Chondrocyte (in vitro differentiated cells): ENCODE measurements around the gene C12orf42. TPM values are rescaled to one million over a fixed set of nuclear protein-coding genes. Genes with fewer than 3 reads are reported as not detected.

ENCODE experiments used
- DNase-seq: peaks from one replicate; pipeline ENCODE4 v3.0.0; 2021; ENCODE audit warnings: mixed read lengths, low spot score
- H3K27ac Mint-ChIP-seq: one replicate; pipeline ENCODE4 v1.8.0; 2021; ENCODE audit warnings: mild to moderate bottlenecking, moderate library complexity, mixed read lengths; ENCODE audit not compliant: unreplicated experiment
- H3K27me3 Mint-ChIP-seq: 2 replicates; pipeline ENCODE4 v1.8.0; 2021; ENCODE audit warnings: low read depth, mixed read lengths
- H3K36me3 Mint-ChIP-seq: 2 replicates; pipeline ENCODE4 v1.8.0; 2021; ENCODE audit warnings: low read depth, mixed read lengths
- H3K4me1 Mint-ChIP-seq: 2 replicates; pipeline ENCODE4 v1.8.0; 2021; ENCODE audit warnings: low read depth, mild to moderate bottlenecking, mixed read lengths
- H3K4me3 Mint-ChIP-seq: one replicate; pipeline ENCODE4 v1.8.0; 2021; ENCODE audit warnings: mild to moderate bottlenecking, moderate library complexity, mixed read lengths; ENCODE audit not compliant: unreplicated experiment
- H3K9me3 Mint-ChIP-seq: 2 replicates; pipeline ENCODE4 v1.8.0; 2021; ENCODE audit warnings: low read depth, mixed read lengths
- total RNA-seq: library from RNA; stranded (reverse); gene quantifications from 3 replicates; pipeline ENCODE4 v1.2.1, GENCODE V29; 2021
- TF ChIP-seq, protein P1 (sequence below): fragments of 200-600 bp; sonication (generic); IDR thresholded peaks from 2 replicates; pipeline ENCODE4 v1.5.0; 2021; ENCODE audit warnings: antibody characterized with exemption, mild to moderate bottlenecking, moderate library complexity

Gene C12orf42
- total RNA-seq, 1 donor from 2014 or later, result not detected

GRCh38 chr12:103456006-103456405 is 39.8 kb downstream of the C12orf42 start:
- H3K4me1 Mint-ChIP-seq, result no peaks in the 10 kb centered on the region
- no peak overlapping the region for H3K27ac Mint-ChIP-seq
- H3K27me3 Mint-ChIP-seq, result peaks cover 2% of the 10 kb centered on the region
- peaks cover 6% of the 10 kb centered on the region for H3K9me3 Mint-ChIP-seq
- TF ChIP-seq, protein P1, sequence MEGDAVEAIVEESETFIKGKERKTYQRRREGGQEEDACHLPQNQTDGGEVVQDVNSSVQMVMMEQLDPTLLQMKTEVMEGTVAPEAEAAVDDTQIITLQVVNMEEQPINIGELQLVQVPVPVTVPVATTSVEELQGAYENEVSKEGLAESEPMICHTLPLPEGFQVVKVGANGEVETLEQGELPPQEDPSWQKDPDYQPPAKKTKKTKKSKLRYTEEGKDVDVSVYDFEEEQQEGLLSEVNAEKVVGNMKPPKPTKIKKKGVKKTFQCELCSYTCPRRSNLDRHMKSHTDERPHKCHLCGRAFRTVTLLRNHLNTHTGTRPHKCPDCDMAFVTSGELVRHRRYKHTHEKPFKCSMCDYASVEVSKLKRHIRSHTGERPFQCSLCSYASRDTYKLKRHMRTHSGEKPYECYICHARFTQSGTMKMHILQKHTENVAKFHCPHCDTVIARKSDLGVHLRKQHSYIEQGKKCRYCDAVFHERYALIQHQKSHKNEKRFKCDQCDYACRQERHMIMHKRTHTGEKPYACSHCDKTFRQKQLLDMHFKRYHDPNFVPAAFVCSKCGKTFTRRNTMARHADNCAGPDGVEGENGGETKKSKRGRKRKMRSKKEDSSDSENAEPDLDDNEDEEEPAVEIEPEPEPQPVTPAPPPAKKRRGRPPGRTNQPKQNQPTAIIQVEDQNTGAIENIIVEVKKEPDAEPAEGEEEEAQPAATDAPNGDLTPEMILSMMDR, result no peak
- no peaks in the 10 kb centered on the region for H3K36me3 Mint-ChIP-seq
- DNase-seq, result no peak
- H3K4me3 Mint-ChIP-seq, result no peak overlapping the region

DNA sequence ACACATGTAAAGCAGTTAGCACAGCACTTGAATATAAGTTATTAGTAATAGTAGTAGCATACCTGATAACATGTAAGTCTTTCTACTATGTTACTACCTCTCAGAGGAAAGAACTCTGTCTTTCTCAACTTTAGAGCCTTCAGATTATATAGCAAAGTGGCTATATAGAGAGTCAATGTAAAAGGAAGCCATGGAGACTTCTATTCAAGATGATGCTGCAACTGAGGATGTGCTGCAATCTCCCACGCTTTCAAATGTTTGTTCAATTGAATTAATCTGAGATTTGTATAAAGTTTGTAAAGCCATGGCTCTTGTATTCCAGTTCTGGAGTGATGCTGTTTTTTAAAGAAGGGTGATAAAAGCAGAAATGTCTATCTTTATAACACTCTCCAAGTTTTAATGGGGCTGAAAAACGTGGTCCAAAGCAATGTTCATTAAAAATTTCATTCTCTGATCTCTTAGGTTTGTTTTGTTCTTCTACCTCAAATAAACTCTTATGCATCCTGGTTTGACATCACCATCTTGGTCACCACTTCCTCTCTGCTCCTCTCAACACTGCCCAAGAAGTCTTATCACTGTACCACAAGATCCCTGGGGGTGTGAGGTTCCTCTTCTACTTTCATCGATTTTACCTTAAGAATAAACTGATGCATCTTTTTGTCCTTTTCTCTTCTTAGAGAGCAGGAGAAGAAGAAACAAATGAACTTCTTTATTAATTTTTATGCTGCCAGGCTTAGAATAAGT is 40.6 kb downstream of the C12orf42 start:
- Mint-ChIP-seq H3K4me1 (no peaks in the 10 kb centered on the region), H3K36me3 (no peaks in the 10 kb centered on the region), H3K27ac (no peak overlapping the region), H3K9me3 (peaks cover 6% of the 10 kb centered on the region), H3K4me3 (no peak overlapping the region), H3K27me3 (peaks cover 2% of the 10 kb centered on the region)
- DNase-seq, result no peak
- TF ChIP-seq, protein P1, result no peak

GRCh38 chr12:103444983-103445382 is 50.8 kb downstream of the C12orf42 start:
- Mint-ChIP-seq H3K27ac (no peak overlapping the region), H3K9me3 (peaks cover 5% of the 10 kb centered on the region), H3K4me1 (no peaks in the 10 kb centered on the region), H3K36me3 (no peaks in the 10 kb centered on the region), H3K4me3 (no peak overlapping the region), H3K27me3 (peaks cover 2% of the 10 kb centered on the region)
- TF ChIP-seq, protein P1, result no peak
- no peak for DNase-seq

DNA sequence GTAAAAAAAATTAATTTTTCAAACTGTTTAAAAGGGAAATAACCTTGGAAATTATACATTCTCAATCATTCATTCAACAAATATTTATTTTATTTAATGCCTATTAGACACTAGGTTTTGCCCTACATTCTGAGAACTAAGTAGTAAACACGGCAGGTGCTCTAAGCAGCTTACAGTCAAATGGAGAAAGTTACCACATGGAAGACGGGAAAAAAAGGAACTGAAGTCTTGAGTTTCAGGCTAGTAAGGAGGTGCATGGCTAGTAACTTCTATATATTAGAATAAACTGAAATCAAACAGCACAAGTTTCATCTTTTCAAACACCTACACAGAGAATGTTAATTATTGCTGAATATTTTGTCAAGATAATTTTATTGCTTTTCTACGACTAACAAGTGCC is 52.9 kb downstream of the C12orf42 start:
- Mint-ChIP-seq H3K27me3 (peaks cover 2% of the 10 kb centered on the region), H3K9me3 (no peaks in the 10 kb centered on the region), H3K4me1 (no peaks in the 10 kb centered on the region), H3K4me3 (no peak overlapping the region), H3K27ac (no peak overlapping the region), H3K36me3 (no peaks in the 10 kb centered on the region)
- no peak for DNase-seq
- TF ChIP-seq, protein P1, result no peak

DNA sequence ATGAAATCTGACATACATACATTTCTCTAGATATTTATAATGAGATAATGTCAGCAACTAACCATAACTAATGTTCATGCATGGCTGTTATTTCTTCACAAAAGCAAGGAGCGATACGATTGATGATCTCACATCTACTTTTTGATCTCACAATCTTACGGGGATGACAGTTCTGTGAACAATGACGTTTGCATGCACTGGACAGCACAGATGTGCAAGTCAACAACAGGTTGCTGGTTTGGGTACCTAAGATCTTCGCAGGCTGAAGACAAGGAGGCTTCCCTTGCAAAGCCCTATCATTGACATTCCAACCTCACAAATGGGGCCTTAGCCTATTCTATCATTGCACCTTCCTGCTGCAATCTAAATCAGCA is 53.6 kb downstream of the C12orf42 start:
- Mint-ChIP-seq H3K9me3 (no peaks in the 10 kb centered on the region), H3K4me1 (no peaks in the 10 kb centered on the region), H3K27ac (no peak overlapping the region), H3K36me3 (no peaks in the 10 kb centered on the region), H3K27me3 (peaks cover 2% of the 10 kb centered on the region), H3K4me3 (no peak overlapping the region)
- no peak for DNase-seq
- TF ChIP-seq, protein P1, result no peak
